Measurements from ENCODE around the gene ALG14.
"Not testable (repeated sequence)": the region's sequence is repeated elsewhere in the genome, so short reads cannot be mapped to it uniquely, and the experiment has no call there.

Gene ALG14

DNA sequence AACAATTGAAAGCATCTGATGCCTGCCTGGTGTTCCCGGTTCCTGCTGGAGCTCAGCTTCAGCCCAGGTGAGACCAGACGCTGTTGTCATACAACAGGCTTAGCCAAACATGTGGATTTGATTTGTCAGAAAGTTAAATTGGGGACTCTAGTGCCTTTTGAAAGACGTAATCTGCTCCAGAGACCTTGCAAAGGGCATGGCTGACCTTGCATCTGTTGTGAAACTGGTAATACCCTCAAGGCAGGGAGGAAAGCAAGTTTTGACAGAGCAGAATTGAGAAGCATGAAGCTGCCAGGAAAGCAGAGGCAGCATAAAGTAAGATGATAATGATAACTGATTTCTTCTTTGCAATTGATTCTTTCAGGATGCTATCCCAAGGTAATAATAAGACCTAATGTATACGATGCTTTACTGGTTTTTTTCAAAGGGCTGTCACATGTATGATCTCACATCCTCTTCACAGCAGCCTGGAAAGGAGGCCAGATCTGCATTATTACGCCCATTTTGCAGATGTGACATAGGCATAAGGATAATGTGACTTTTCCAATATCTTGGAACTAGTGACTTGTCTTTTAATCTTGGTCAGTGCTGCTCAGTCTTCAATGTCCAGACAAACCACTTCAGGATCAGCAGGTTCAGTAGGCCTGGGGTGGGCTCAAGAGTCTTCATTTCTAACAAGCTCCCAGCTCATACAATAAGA, 121.1 kb downstream of the ALG14 start:
- DNase-seq = no peak

DNA sequence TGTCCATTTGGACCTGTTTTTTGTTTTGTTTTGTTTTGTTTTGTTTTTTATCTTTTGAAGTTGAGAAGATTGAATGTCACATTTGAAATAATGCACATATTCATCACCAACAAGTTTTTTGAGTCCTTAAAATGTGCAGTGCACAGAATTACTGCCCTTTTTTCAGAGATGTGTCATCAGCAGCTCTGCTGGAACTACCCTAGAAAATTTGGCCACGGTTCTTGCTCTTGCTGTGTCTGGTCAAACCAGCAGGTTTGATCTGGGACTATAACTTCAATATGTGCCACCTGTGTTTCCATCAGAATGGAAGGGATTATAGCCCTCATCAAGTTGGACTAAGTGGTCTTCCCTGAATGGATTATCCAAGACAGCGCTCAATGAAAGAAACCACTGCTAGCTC, 121.7 kb downstream of the ALG14 start:
- DNase-seq = no peak

DNA sequence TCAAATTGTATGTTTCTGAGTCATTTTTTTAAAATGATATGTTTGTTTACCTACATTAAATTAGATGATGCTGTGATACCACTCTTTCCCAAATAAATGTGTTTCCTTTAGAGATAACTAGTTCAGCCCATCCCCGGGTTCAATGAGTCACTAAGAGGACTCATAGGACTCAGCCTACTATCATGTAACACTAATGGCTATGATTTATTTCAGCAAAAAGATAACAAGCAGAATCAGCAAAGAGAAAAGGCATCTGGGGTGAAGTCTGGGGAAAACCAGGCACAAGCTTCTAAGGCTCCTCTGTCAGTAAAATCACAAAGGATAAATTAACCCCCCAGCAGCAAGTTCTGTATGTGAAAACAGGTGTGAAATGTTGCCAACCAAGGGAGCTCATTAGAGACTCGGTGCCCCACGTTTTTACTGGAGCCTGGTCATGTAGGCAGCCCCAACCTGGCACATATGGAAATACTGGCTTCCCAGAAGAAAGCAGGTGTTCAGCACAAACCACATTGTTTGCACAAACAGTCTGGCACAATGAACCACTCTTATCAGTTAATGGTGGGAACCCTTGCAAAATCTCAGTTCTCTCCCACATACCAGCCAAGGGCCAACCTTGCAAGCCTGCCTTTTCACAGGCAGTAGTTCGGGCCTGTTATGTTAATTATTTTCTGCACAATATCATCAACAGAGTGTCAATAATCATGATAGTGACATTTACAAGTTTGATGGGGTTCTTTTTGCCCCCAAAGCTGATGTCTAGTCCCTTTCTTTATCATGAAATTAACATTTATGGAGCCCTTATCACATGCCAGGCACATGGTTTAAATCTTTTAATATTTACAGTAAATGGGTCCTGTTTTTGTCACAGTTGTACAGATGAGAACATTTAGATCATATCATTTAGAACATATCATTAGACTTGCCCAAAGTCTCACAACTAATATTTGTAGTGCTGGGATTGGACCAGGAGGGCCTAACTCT, 122.8 kb downstream of the ALG14 start:
- no peak for DNase-seq

DNA sequence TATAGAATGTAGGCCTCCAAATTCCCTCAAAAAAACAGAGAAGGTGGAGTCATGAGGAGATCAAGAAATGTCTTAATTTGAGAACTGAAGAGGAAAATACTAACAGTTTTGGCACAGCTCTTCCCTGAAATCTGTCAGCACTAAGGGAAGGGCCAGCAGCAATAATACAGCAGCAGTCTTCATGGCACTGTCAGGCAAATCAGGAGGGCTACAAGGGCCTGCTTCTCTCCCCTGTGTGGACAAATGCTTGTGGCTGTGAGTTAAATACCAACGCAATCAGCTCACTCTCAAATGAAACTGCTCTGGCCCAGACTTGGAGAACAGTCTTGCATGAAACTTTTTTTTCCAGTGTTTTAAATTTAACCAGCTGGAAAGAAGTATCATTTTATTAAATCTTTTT, 125.3 kb downstream of the ALG14 start:
- no peak for DNase-seq

DNA sequence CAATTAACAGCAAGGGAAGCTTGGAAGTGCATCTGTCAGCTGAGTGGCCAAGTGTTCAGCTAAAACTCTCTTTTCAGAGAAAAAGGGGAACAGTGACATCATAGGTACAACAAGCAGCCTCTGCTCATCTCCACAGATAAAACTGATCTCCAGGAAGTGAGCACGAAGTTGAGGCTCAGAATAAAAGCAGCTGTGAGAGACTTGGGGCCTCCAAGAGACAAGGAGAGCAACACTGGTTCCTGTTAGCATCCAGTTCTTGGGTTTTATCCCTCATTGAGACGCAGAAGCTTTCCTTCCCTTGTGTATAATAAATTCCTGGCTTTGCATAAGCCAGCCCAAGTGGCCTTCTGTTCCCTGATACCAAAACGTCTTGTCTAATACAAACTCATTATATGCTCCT, 125.9 kb downstream of the ALG14 start:
- no peak for DNase-seq

DNA sequence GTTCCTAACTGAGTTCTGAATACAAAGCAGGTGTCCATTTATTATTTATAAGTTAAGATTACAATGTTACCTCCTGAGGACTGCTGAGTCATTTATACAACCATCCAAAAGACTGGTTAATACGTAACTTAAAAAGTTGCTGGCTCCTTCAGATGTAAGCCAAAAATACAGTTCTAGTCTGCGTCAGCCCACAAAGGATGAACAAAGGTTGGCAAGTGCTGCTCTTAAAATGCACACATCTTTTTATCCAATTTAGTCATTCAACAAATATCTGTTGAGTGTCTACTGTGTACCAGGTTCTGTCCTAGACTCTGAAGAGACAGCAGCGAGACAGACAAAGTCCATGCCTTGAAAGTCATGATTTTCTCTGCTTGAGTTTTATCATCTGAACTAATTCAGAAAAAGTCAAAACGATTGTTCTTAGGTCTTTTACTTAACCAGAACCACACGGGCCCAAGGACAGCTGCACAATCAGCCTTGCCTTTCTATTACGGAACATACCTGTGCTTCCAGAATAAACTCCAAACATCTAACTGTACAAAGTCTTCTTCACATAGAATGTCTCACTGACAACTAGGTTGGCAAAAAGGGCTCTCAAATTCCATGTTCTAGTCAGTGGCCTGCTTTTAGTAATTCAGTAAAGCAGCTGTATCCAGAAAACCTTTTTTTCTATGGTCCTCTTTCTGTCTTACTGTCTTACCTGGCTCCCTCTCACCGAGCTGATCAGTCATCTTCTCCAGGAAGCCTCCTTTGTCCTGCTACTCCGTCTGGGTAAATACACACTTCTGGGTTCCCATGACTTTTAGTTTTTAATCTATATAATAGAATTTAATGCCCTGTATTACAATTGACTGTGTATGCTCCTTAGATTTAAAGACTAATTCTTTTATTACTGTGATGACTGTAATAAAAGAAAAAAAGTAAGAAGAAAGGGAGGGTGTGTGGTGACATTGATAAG, 130.3 kb downstream of the ALG14 start:
- no peak for DNase-seq

DNA sequence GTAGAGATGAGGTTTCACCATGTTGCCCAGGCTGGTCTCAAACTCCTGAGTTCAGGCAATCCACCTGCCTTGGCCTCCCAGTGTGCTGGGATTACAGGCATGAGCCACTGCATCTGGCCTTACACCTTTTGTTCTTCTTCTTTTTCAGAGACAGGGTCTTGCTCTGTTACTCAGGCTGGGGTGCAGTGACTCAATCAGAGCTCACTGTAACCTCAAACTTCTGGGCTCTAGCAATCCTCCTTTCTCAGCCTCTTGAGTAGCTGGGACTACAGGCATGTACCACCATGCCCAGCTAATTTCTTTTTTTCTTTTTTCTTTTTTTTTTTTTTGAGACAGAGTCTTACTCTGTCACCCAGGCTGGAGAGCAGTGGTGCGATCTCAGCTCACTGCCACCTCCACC, 131.3 kb downstream of the ALG14 start:
- DNase-seq = not testable (repeated sequence)

DNA sequence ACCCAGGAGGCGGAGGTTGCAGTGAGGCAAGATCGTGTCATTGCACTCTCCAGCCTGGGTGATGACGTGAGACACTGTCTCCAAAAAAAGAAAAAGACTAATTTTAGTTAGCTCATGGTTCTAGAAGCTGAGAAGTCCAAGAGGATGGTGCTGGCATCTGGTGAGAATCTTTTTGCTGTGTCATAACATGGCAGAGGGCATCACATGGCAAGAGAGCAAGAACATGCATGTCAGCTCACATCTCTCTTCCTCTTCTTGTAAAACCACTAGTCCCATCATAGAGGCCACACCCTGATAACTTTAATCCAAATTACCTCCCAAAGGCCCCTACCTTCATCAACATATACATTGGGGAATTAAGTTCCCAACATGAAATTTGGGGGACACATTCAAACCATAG, 132.0 kb downstream of the ALG14 start:
- no peak for DNase-seq

DNA sequence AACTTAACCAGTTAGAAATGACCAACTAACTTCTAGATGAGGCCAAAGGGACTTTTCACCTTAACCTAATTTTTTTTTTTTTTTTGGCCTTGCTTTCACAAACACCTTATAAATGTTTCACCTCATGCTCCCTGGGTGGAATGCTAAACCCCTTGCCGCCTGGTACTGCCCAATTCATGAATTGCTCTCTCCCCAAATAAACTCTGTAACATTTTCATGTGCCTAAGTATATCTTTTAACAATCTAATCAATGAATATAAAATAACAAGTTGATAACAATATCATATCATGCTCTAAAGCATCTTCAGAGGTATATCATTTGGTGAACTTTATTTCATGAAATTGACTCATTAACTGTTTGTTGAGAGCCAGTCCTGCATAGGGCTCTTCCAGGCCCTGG, 134.9 kb downstream of the ALG14 start:
- DNase-seq = no peak

DNA sequence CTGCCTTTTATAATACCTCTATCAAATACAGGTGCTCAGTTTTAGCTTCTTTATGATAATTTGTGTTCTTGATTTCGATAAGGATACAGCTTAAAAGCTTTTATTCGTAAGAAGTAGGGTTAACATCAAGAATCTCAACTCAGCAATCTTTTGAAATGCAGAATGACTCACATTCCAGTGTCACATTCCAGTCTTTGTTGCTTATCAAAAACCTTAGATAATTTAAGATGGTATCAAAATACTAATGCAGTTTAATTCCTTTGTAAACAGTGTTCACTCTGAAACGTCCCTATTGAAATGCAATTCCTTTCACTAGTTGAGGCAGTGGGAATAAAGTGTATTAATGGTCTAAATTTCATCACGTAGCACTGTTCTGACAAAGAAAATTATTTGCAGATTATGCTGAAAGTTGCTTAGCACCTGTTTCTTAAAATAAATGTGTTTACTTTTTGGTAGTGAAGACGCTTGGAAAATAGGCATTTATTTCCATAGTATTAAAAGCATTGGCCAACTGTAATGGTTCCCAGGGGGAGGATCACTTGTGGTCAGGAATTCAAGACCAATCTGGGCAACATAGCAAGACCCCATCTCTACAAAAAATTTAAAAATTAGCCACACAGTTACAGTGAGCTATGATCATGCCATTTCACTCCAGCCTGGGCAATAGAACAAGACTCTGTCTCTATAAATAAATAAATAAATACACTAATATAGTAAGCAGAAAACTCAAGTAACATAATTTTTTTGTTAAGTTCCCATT, 135.7 kb downstream of the ALG14 start:
- no peak for DNase-seq

DNA sequence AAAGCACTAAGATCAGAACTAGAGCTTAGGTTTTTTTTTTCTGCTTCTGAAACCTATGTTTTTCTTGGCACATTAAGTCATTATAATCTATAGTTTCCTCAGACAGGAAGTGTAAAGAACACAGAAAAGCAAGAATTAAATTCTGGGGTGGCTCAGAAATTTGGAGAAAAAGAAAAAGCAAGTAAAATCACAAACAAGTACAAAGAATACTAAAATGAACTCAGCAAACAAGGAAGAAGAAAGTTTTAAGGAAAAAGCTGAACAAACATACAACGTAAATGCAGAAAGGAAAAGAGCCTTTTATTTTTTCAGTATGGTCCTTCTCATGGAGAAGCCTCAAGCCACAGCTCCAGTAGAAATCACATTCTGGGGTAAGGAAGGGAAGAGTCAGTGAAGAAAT, 137.3 kb downstream of the ALG14 start:
- no peak for DNase-seq

DNA sequence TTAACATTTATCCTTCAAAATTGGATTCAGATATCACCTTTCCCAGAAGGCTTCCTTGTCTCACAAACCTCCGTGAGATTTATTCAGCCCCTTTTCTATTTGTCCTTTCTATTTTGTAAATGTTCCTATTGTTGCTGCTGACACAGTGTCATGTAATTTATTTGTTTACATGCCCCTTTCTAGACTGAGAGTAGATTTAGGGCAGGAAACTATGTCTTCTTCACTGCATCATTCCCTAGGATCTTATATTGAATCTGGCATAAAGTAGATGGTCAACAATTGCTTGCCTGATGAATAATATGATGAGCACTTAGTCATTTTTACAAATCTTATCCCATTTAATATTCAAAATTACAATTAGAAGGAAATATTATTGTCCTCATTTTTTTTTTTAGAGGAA, 137.7 kb downstream of the ALG14 start:
- no peak for DNase-seq

DNA sequence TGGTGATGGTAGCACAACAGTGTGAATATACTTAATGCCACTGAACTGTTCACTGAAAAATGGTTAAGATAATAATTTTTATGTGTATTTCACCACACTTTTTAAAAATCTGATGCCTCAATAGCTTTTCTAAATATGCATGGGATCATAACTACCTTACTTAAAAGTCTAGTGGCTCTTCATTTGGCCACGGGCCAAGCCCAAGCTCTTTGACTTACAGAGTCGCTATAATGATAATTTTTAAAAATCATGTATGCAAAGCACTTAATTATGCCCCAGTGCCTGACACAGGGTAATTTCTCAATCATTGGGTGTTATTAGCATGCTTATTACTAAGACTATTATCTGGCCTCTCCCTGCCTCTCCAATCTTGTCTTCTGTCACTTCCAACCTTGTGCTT, 138.2 kb downstream of the ALG14 start:
- DNase-seq = no peak

DNA sequence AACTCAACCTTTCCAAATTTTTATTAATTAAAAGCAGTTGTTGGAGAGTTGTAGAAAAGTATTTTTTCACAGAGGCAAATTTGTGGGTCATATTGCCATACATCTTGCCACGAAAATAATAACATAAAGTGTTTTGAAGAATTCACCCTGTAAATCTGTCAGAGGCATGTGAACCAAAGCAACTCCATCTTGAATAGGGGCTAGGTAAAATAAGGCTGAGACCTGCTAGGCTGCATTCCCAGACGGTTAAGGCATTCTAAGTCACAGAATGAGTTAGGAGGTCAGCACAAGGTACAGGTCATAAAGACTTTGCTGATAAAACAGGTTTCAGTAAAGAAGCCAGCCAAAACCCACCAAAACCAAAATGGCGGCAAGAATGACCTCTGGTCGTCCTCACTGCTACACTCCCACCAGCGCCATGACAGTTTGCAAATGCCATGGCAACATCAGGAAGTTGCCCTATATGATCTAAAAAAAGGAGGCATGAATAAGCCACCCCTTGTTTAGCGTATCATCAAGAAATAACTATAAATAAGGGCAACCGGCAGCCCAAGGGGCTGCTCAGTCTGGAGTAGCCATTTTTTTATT, 141.4 kb downstream of the ALG14 start:
- DNase-seq = no peak

DNA sequence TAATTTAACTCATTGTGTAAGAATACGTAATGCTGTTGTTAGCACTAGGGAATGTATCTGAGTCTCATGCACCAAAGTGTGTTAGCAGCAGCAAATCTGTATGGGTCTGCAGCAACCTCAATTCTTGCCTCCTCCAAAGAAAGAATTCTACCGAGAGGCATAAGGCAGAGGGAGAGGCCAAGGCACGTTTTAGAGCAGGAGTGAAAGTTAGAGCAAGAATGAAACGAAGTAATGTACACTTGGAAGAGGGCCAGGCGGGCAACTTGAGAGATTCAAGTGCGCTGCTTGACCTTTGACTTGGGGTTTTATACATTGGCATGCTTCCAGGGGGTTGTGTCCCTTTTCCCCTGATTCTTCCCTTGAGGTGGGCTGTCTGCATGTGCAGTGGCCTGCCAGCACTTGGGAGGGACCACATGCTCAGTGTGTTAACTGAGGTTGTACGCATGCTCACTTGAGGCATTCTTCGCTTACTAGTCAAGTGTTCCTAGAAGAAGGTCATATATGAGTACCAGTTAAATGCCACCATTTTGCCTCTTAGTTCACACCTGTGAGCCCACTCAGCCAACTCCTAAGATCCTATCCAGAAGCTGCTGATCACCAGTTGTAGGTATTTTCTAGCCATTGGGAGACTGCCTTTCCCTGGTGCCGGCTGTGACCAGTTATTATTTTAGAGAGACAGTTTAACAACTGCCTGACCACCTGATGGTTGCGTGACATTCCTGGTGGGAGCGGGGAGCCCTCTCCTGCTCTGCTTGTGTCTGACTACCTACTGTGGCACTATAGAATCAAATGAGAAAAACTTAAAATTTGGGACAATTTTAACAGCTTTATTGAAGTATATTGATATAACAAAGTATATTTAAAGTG, 143.2 kb downstream of the ALG14 start:
- no peak for DNase-seq

DNA sequence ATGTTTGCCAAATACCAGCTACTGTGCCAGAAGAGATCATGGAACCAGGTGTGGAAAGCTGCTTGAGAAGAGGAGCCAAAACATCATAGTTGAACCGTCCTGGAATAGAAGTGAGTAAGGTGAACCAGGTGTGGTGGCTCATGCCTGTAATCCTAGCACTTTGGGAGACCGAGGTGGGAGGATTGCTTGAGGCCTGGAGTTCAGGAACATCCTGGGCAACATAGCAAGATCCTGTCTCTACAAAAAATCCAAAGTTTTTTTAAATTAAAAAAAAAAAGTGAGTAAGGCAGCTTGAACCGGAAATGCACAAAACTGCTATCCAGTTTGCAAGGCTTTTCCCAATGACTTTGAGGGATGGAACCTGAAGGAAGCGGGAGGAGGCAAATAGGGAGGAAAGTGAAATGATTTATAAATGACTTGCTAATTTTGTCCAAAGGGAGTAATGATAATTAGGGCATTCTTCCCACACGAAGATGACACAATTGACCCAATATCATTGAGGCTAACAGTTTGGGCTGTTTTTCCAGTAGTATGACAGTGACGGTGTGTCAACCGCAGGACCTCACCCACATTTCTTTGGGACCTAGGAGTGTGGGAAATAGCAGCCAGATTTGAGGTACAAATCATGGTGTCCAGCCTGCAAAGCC, 144.3 kb downstream of the ALG14 start:
- DNase-seq = no peak

DNA sequence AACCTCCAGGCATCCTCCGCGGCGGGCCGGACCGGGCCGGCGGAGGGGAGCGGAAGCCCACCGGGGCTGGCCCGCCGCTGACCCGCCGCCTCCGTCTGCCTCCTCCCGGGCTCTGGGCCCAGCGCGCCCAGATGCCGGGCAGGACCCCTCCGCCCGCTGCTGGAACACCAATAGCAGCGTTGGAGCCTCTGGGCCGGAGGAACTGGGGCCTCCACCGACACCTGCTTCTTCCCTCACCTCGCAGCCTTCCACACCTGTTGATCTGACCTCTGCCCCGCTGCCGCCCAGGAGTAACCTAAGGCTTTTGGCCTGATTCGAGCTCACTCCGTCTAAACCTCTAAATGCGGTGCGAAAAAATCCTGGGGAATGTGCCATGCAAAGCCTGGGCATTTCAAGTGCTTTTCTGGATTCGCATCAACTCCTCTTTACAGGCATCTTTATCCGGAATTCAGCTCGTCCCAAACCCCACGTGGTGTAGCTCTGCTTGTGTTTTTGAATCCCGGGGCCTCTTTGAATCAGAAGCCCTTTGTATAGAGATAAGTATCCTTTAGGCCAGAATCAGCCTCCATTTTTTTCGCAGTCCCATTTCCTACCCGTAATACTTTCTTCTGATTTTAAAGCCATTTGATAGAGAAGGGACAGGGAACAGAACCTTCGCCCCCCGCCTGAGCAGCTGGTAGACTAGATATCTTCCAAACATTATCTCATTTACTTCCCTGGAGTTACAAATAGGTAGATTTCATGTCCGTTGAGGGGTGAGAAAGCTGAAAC, 145.2 kb downstream of the ALG14 start:
- DNase-seq = peak in 4 of 6 experiments; percentile 18 to 51 (median 30)

DNA sequence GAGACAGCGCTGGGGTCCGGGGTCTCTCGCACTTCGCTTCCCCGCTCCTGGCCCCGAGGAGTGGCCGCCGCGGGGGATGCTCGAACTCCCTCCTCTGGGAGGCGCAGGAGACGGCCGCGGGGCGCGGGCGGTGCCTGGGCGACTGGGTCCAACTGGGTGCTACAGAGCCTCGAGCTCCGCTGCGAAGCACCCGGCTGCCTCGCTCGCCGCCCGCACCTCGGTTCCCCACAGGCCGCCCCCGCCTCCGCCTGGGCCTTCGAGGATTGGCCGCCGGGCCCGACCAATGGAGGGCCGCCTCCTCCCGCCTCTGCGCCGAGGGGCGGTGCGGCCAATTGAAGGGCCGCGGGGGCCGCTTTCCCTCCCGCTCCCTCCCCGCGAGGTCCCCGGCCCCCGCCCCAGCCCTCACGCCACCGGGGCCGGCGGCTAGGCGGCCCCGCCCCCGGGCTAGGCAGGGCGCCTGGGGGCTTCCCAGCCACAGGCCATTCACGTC, 145.8 kb downstream of the ALG14 start, which contains the start of gene CNN3:
TSS of gene CNN3 (minus strand) at position 196 of the 490 bp plus-strand sequence. CDS start 216 bp downstream, outside the sequence.
- DNase-seq = peak; percentile 47 to 74 (median 63)
